Germinal center (tissue), 1 donor: ENCODE data around the gene CDH11.

Experiments
- DNase-seq: peaks from one replicate; pipeline ENCODE4 v3.0.0; 2012; ENCODE audit warnings: mixed read lengths, low spot score

Gene CDH11

DNA sequence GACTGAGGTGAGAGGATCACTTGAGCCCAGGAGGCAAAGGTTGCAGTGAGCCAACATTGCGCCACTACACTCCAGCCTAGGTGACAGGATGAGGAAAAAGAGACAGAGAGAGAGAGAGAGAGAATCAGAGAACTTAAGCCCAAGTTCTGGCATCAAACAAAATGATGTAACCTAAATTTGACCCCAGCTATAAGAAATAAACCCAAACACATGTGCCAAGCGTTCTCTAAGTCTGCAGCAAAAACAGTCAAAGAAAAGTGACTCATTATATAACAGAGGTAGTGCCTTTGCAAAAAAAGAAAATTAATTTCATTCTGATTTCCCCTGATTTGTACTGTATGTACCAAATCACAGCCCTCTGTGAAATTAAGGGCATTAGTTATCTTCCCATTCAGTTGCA, 89.5 kb downstream of the CDH11 start:
- DNase-seq, result no peak

DNA sequence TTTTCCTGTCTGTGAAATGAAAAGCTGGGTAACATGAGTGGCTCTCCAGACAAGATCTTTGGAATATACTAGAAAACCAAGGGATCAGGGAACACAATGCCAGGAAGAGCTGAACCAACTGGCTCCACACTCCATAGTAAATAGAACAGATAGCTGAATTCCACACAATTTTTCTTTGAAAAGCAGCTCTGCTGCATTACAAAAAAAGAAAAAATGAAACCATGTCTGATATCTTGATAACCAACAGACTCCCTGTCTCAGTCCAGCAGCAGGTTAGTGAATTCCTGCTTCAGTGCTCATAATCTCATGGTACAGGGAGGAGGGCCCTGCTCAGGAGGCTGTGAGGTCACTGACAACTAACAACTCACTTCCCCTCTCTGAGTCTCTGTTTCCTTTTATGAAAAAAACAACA, 97.1 kb downstream of the CDH11 start:
- DNase-seq, result no peak

- no peak for DNase-seq
Observed at GRCh38 chr16:65023802-65024201, 98.1 kb downstream of the CDH11 start.

GRCh38 chr16:65021852-65022595, 99.8 kb downstream of the CDH11 start:
- no peak for DNase-seq

GRCh38 chr16:65016754-65017153, 105.1 kb downstream of the CDH11 start:
- no peak for DNase-seq

- DNase-seq, result no peak
Observed at GRCh38 chr16:65015599-65015998, 106.3 kb downstream of the CDH11 start.

DNA sequence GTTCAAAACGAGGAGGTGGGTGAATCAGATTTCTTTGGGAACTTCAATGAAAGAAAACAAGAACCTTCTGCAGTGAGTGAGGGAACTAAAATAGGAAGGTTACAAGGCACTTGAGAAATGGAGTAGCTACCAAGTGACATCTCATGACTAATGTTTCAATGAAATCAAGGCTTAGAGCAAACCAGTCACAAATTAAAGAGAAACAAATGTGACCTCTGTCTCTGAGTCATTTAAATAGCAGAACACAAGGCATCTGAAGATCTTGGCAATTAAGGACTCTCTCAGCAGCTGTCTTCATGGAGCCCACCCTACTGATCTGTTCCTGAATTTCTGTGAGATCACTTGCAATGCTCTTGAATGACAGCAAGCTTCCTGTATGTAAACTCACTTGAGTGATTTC, 109.5 kb downstream of the CDH11 start:
- DNase-seq, result no peak

GRCh38 chr16:65010125-65010524, 111.7 kb downstream of the CDH11 start:
- no peak for DNase-seq

- DNase-seq, result no peak
Observed at GRCh38 chr16:65005696-65006095, 116.2 kb downstream of the CDH11 start.

DNA sequence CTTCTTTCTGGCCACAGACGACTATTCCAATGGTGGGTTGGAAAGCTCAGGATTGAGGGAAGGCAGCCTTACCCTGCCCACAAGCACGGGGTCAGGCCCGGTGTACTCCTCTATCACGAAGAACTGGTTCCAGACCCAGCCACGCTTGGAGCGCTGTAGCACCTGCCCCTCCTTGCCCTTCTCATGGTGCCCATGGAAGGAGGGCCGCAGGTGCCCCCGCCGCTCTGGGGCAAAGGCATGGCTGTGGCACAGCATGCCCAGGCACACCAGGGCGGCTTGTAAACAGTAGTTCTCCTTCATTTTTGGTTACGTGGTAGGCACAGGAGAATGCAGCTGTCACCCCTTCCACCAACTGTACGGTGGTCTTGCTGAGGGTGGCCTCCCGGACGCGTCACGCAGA, 117.3 kb downstream of the CDH11 start:
- DNase-seq, result no peak

DNA sequence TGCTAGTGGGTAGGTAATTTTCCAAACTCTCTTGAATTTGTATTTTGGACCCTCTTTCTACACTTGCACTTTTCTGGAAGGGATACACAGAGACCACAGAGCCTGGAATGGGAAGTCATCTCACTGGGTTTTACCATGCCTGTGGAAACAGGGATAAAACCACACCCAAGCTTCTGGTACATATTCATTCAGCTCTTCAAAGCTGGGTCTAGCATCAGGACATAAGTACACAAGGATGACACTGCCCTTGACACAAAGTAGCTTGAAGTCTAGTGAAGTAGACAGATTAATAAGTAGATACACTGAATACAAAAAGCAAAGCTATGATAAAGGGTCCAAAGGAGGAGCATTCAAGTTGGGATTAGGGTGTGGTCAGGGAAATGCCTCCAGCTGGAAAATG, 118.2 kb downstream of the CDH11 start:
- DNase-seq, result no peak

- no peak for DNase-seq
Observed at GRCh38 chr16:65002265-65002664, 119.6 kb downstream of the CDH11 start.

GRCh38 chr16:65000654-65001053, 121.2 kb downstream of the CDH11 start:
- DNase-seq, result no peak

DNA sequence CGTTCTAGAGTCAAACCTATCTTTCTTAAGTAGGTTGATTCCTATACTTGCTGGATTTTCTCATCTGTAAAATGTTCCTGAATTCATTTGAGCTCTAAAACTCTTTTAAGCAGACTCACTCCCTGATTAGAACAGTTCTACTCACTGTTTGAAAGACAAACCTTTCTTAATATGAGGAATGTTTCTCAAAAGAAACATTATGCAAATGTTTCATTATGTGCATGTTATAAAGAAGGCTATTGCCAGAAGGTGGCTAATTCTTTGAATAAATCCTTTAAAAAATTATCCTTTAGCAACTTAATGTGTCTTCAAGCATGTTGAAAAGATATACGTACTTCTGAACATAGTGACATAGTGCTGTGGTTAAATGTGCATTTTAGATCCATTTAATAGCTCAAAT, 124.1 kb downstream of the CDH11 start:
- DNase-seq, result no peak

DNA sequence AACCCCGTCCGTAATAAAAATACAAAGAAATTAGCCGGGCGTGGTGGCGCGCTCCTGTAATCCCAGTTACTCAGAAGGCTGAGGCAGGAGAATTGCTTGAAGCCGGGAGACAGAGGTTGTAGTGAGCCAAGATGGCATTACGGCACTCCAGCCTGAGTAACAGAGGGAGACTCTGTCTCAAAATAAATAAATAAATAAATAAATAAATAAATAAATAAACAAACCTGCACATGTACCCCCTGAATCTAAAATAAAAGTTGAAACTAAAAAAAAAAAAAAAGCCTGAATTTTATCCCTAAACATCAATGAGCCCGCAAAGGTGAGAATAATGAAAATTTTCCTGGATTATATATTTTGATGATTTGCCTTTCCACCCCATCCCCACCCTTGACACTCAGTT, 124.7 kb downstream of the CDH11 start:
- no peak for DNase-seq

DNA sequence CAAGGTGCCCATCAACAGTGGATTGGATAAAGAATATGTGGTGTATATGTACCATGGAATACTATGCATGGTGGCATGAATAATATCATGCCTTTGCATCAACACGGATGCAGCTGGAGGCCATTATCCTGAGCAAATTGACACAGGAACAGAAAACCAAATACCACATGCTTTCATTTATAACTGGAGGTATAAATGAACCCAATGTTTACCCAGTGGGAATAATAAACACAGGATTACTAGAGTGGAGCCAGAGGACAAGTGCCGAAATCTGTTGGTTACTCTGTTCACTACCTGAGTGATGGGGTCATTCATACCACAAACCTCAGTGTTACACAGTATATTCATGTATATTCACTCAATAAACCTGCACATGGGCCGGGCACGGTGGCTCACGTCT, 125.2 kb downstream of the CDH11 start:
- DNase-seq, result no peak

DNA sequence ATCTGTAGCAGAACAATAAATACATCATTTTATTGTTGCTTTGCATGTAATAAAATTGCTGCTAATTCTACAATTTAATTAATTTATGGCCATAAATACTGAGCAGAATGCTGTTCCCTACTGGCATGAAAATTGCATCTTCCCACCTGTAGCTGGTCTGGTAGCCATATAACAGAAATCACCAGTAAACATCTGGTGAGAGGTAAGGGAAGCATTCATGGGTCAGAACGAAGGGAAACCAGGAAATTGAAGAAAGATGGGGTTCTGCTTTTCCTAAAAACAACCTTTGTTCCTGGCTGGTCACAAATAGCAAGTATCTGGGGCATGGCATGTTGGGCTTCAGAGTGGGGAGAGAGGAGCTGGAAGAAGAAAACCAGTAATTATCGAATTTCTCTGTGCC, 128.4 kb downstream of the CDH11 start:
- no peak for DNase-seq

DNA sequence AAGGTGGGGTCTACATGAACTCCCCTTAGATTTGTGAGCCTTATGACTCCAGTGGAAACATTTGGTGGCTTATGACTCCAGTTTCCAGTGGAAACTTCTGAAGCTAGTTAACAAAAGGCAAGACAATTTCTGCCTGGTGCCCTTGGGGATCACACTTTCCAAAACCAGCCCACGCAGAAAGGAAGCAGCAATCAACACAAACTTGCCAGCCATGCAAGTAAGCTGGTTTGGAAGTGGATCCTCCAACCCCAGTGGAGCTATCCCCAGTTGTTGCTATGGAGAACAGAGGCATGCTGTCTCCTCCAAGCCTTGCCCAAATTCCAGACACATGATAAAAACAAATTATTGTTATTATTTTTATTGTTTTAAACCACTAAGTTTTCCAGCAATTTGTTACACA, 130.9 kb downstream of the CDH11 start:
- DNase-seq, result no peak

DNA sequence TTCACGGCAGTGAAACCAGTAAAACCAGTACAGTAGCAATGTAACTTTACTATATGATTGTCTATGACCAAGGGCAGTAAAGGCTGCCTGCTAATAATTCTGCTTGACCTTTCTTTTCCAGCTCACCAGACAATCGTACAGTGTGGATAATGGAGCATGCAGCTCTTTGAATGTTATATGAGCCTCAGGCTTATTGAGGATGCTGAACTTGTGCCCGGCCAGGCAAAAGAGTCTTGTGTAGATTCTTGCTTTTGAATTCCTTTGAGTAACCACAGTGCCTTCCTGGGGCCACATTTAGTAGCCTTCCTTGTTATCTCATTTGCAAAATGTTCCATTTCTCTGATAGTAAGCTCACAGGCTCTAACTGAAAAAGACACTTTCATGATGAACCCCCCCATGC, 131.8 kb downstream of the CDH11 start:
- no peak for DNase-seq

DNA sequence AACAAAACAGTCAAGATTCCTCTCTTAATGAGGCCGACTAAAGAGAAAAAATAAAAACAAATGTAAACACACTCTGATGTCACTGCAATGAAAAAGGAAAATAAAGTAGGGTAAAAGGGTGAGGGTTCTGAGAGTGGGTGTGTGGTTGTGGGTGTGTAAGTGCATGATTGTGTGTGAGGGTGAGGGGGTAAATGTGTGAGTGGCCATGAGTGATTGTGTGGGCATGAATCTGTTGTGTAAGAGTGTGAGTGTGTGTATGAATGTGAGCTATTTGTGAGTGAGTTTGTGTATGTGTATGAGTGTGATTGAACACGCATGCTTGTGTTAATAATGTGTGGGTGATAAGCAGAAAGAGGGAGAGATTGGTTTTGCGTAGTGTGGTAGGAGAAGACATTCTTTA, 132.8 kb downstream of the CDH11 start:
- DNase-seq, result no peak

- DNase-seq, result no peak
Observed at GRCh38 chr16:64983963-64984362, 137.9 kb downstream of the CDH11 start.

- no peak for DNase-seq
Observed at GRCh38 chr16:64983231-64983630, 138.6 kb downstream of the CDH11 start.

DNA sequence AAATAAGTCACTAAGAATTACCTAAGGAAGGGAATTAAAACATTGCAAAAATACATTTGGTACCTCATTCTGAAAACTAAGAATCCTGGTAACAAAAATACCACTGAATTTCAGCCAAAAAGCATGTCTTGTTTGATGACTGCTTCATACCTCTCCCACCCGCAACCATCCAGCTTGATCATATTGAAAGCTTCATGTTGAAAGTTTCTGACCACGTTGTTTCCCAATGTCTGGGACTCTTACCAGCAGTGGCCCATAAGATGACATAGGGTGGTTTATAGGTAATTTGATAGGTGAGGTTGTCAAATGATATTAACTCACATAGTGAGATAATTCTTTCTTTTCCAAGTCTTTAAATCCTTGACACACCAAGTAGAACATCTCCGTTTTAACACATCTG, 139.3 kb downstream of the CDH11 start:
- DNase-seq, result no peak

DNA sequence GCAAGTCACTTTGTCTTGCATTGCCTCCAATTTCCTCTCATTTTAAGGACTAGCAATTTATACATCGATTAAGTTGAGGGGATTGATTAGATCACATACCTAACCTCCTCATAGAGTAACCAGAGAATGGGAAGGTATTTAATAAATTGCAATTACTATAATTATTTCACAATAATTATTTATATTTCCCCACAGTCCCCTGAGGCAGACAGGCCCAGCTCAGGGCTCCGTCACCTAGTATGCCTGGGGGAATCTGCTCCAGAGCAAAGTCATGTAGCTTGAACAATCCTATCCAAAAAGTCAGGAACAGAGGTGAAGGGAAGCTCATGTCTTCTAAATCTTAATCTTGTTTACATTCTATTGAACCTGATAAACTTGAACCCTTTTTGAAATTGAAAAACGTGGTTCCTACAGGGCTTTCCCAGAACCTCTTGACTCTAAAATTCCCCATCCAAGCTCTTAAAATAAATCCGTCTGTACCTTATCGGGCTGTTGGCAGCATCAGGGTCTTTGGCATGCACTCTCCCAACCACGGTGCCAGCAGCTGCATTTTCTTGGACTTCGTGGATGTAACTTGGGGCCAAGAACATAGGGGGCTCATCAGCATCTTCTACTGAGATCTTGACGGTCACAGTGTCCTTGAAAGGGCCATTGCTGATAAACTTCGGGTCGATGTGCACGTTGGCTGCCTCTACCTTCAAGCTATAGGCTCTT, 140.1 kb downstream of the CDH11 start:
- no peak for DNase-seq
